ENCODE results near the gene CCDC92. TPM values are rescaled to one million over a fixed set of nuclear protein-coding genes. Genes with fewer than 3 reads are reported as not detected.

Gene CCDC92
- total RNA-seq, 1 experiment from 2014 or later, result 5.5 TPM

GRCh38 chr12:123890536-123890902, 82.1 kb downstream of the CCDC92 start:
- DNase-seq (ENCODE audit: low spot score), result no peak

DNA sequence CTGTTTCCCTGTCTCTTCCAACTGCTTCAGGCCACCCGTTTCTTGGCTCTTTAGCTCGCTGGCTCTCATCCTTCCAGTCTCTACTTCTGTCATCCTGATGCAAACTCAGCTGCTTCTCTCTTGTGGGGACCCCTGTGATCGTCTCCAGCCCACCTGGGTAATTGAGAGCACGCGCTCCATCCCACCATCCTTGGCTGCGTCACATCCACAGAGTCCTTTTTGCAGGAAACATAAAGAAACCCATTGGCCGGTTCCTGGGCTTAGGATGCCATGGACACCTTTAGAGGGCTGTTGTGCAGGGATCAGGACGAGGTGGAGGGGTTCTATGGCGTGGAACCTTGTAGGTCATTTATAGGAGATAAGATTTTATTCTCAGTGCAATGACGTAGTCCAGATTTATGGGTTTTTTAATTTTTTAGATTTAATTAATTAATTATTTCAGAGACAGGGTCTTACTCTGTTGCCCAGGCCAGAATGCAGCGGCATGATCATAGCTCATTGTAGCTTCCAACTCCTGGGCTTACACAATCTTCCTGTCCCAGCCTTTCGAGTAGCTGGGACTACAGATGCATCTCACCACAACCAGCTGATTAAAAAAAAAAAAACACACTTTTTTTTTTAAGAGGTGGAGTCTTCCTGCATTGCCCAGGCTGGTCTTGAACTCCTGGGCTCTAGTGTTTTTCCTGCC, 82.6 kb downstream of the CCDC92 start:
- no peak for DNase-seq (ENCODE audit: low spot score)

DNA sequence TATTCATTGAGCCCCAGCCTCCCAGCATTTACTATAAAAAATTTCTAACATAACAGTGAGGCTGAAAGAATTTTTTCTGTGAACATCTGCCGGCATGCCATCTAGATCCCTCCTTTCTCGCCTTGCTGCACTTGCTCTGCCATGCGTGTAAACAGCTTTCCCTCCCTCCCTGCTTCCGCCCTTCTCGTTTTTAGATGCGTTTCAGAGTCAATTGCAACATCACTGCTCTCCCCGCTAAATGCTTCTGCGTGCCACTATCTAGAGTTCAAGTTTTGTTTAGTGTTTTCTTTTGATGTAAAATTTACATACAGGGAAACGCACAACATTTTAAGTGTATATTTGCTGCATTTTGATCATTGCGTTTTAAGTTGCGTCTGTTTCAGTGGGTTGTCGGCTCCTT, 83.6 kb downstream of the CCDC92 start:
- DNase-seq (ENCODE audit: low spot score), result no peak

- no peak for DNase-seq (ENCODE audit: low spot score)
These were observed 85.6 kb downstream of the CCDC92 start for GRCh38 chr12:123886931-123887582.

- DNase-seq (ENCODE audit: low spot score), result no peak
These were observed 86.4 kb downstream of the CCDC92 start for GRCh38 chr12:123886258-123886657.

Small RNA genes within 50 kb of the gene (small RNA-seq; reads per million reads assigned to genes)
- gene AC068790.4 (not detected), gene AC068790.6 (not detected)

Other genes starting within 250 kb of the CCDC92 start
- gene DNAH10, start 210.5 kb downstream of the CCDC92 start, total RNA-seq (2014; rRNA removed; shearing (Covaris generic)), result under 0.01 TPM in 1 of 2 replicates, not detected in the other
- 86.7 and 103 TPM in 2 replicates for gene ZNF664, start 384 bp upstream of the CCDC92 start, total RNA-seq (2014; rRNA removed; shearing (Covaris generic))